Smooth muscle cell of the coronary artery (primary cell): ENCODE data around the gene ZNF32. TPM values are rescaled to one million over a fixed set of nuclear protein-coding genes. Genes with fewer than 3 reads are reported as not detected.

Experiments used
- total RNA-seq: library from RNA; depleted of rRNA; stranded (reverse); fragments of >200 nt; gene quantifications from 2 replicates; pipeline ENCODE4 v1.2.3, GENCODE V29; 2014; ENCODE audit warnings: low replicate concordance

ZNF32 gene, protein sequence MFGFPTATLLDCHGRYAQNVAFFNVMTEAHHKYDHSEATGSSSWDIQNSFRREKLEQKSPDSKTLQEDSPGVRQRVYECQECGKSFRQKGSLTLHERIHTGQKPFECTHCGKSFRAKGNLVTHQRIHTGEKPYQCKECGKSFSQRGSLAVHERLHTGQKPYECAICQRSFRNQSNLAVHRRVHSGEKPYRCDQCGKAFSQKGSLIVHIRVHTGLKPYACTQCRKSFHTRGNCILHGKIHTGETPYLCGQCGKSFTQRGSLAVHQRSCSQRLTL
- total RNA-seq: 26.5 and 36.9 TPM in 2 replicates

DNA sequence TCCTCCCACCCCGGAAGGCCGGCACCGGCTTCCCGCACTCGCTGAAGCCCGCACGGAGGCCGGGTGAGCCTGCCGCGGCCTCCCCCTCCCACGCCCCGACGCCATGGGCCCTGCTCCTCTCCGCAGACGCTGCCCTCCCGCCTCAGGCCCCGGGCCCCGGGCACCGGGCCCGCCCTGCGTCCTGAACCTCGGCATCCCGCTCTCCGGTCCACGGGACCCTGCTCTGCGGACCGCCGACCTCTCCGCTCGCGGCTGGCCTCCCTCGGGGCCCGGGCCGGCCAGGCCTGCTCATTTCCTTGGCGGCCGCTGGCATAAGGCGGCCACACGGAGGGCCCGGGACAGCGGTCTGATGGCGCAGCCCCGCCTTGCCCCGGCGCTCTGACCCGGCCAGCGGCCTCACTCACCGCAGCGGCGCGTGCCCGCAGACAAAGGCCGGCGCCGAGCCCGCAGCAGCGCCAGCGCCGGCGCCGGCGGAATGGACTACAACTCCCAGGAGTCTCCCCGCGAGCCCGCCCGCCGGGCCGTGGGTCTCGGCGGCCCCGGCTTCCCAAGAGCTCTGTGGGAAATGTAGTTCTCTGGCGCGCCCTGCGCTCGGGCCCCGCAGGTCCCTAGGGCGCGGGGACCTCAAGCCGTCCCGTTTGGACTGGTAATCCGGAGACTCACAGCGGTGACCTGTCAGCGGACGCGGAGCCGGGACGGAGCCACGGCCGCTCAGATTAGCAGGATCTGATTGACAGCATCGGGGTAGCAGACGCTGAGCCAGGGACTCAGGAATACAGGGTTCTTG, at the start of gene ZNF32:
ZNF32 (minus strand) TSS at position 484 of the 787 bp plus-strand sequence. CDS start 2,748 bp downstream, outside the sequence.

DNA sequence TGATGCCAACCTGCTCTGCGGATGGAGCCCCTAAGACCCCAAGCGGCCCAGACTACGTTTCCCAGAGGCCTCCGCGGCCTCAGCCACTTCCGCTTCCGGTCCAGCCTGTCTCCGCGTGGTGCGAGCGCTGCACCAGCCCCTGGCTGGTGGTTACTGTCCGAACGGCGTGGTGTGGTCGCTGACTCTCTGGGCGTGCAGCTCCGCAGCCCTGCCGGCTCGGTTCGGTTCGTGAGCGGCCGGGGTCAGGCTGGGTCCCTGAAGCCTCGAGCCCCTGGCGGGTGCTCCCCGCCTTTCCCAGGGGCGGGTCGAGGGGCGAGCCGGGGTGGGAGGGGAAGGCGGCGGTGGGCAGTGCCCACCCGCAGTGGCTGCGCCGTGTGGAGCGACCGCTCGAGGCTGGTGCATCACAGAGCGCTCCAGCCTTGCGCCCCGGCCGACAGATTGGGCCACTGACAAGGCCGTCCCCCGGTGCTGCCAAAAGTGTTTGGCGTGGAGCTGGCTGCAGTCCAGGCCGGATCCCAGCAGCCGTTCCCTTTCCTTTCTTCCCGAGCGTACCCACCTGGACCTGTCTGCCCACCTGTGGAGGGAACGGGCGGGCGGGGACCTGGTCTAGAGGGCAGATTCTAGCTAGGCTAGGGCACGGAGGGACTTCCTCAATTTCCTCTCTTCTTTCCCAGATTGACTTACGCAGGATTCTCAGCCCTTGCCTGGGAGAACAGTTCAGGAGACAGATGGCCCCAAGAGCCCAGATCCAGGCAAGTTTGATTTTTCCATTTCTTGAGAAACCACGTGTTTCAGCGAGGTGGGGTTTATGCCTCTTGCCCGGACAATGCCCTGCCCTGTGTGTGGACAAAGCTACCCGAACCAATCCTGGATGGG, 42.1 kb downstream of the ZNF32 start, which contains the start of gene ZNF485:
ZNF485 (plus strand) TSS at position 116 of the 876 bp plus-strand sequence; CDS start at position 729, 613 bp downstream.

Other genes with a start within 250 kb of the ZNF32 start
- 215 and 341 TPM in 2 replicates for gene HNRNPF, start 239.7 kb downstream of the ZNF32 start, total RNA-seq
- 2.8 and 5.6 TPM in 2 replicates for gene ZNF487, start 211.8 kb downstream of the ZNF32 start, total RNA-seq
- 3.7 and 6.9 TPM in 2 replicates for gene ZNF239, start 74.3 kb downstream of the ZNF32 start, total RNA-seq
- gene ZNF485, start 42.4 kb downstream of the ZNF32 start, total RNA-seq: 1.3 and 2.2 TPM in 2 replicates